ENCODE data around the gene PPIP5K1. TPM values are rescaled to one million over a fixed set of nuclear protein-coding genes. Genes with fewer than 3 reads are reported as not detected.

Gene PPIP5K1
- total RNA-seq, 1 donor from 2014 or later: 26.9 TPM

- Mint-ChIP-seq H3K4me1 (ENCODE audit: unreplicated experiment) (no peaks in the 10 kb centered on the region), H3K36me3 (ENCODE audit: low read depth, unreplicated experiment) (peaks cover 7% of the 10 kb centered on the region), H3K4me3 (ENCODE audit: unreplicated experiment) (no peak overlapping the region), H3K9me3 (ENCODE audit: unreplicated experiment) (no peaks in the 10 kb centered on the region), H3K27me3 (ENCODE audit: unreplicated experiment) (no peaks in the 10 kb centered on the region), H3K27ac (ENCODE audit: unreplicated experiment) (no peak overlapping the region)
- TF ChIP-seq CTCF (IDR thresholded peaks at IDR 0.05; ENCODE audit: unreplicated experiment): no peak
- DNase-seq (ENCODE audit: low spot score): no peak
These were observed 39.3 kb downstream of the PPIP5K1 start for GRCh38 chr15:43550527-43551363.

GRCh38 chr15:43547539-43547938 lies 42.5 kb downstream of the PPIP5K1 start:
- Mint-ChIP-seq H3K27ac (ENCODE audit: unreplicated experiment) (no peak overlapping the region), H3K36me3 (ENCODE audit: low read depth, unreplicated experiment) (peaks cover 7% of the 10 kb centered on the region)

GRCh38 chr15:43545426-43545825 lies 44.6 kb downstream of the PPIP5K1 start:
- H3K4me3 Mint-ChIP-seq (ENCODE audit: unreplicated experiment): no peak overlapping the region
- no peak for TF ChIP-seq CTCF (IDR thresholded peaks at IDR 0.05; ENCODE audit: unreplicated experiment)
- no peaks in the 10 kb centered on the region for H3K4me1 Mint-ChIP-seq (ENCODE audit: unreplicated experiment)

More at GRCh38 chr15:43547539-43547938, 42.5 kb downstream of the PPIP5K1 start:
- no peak for TF ChIP-seq CTCF (IDR thresholded peaks at IDR 0.05; ENCODE audit: unreplicated experiment)
- no peak overlapping the region for H3K4me3 Mint-ChIP-seq (ENCODE audit: unreplicated experiment)
- no peaks in the 10 kb centered on the region for H3K27me3 Mint-ChIP-seq (ENCODE audit: unreplicated experiment)
- no peaks in the 10 kb centered on the region for H3K4me1 Mint-ChIP-seq (ENCODE audit: unreplicated experiment)
- no peak for DNase-seq (ENCODE audit: low spot score)
- no peaks in the 10 kb centered on the region for H3K9me3 Mint-ChIP-seq (ENCODE audit: unreplicated experiment)

GRCh38 chr15:43544266-43544665 lies 45.7 kb downstream of the PPIP5K1 start:
- Mint-ChIP-seq H3K9me3 (ENCODE audit: unreplicated experiment) (no peaks in the 10 kb centered on the region), H3K4me1 (ENCODE audit: unreplicated experiment) (no peaks in the 10 kb centered on the region), H3K4me3 (ENCODE audit: unreplicated experiment) (no peak overlapping the region), H3K27me3 (ENCODE audit: unreplicated experiment) (no peaks in the 10 kb centered on the region), H3K36me3 (ENCODE audit: low read depth, unreplicated experiment) (peaks cover 7% of the 10 kb centered on the region), H3K27ac (ENCODE audit: unreplicated experiment) (no peak overlapping the region)
- DNase-seq (ENCODE audit: low spot score): no peak
- no peak for TF ChIP-seq CTCF (IDR thresholded peaks at IDR 0.05; ENCODE audit: unreplicated experiment)

More at GRCh38 chr15:43545426-43545825, 44.6 kb downstream of the PPIP5K1 start:
- no peaks in the 10 kb centered on the region for H3K9me3 Mint-ChIP-seq (ENCODE audit: unreplicated experiment)
- no peaks in the 10 kb centered on the region for H3K27me3 Mint-ChIP-seq (ENCODE audit: unreplicated experiment)
- peaks cover 7% of the 10 kb centered on the region for H3K36me3 Mint-ChIP-seq (ENCODE audit: low read depth, unreplicated experiment)
- no peak overlapping the region for H3K27ac Mint-ChIP-seq (ENCODE audit: unreplicated experiment)
- no peak for DNase-seq (ENCODE audit: low spot score)

- no peak for TF ChIP-seq CTCF (IDR thresholded peaks at IDR 0.05; ENCODE audit: unreplicated experiment)
- H3K9me3 Mint-ChIP-seq (ENCODE audit: unreplicated experiment): no peaks in the 10 kb centered on the region
- no peak overlapping the region for H3K27ac Mint-ChIP-seq (ENCODE audit: unreplicated experiment)
- no peak overlapping the region for H3K4me3 Mint-ChIP-seq (ENCODE audit: unreplicated experiment)
- no peaks in the 10 kb centered on the region for H3K36me3 Mint-ChIP-seq (ENCODE audit: low read depth, unreplicated experiment)
- H3K27me3 Mint-ChIP-seq (ENCODE audit: unreplicated experiment): no peaks in the 10 kb centered on the region
- no peaks in the 10 kb centered on the region for H3K4me1 Mint-ChIP-seq (ENCODE audit: unreplicated experiment)
- no peak for DNase-seq (ENCODE audit: low spot score)
These were observed 48.2 kb downstream of the PPIP5K1 start for GRCh38 chr15:43541785-43542184.
